ENCODE results near the gene FBXO21.

DNA sequence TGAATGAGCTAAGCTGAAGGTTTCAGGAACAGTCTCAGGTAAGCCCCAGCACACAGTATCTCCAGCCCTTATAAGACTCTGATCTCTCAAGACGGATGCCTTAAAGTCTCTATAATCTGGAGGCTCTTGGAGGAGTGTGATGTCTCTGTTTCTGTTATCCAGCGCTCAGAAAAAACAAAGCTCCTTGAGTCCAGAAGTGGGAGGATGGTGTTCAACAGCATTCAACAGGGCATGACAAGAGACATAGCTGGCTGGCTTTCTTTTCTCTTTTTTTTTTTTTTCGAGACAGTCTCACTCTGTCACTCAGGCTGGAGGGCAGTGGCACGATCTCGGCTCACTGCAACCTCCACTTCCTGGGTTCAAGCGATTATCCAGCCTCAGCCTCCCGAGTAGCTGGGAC is 59.5 kb downstream of the FBXO21 start:
- TF ChIP-seq CTCF (IDR thresholded peaks at IDR 0.05; ENCODE audit: low read depth, low read length, poor library complexity, severe bottlenecking) = no peak
- TF ChIP-seq EZH2phosphoT487 (IDR thresholded peaks at IDR 0.05; ENCODE audit: borderline replicate concordance, low read length) = no peak

Data from DOHH2 (cell line).